ENCODE results near the gene ECSIT.

Gene ECSIT

DNA sequence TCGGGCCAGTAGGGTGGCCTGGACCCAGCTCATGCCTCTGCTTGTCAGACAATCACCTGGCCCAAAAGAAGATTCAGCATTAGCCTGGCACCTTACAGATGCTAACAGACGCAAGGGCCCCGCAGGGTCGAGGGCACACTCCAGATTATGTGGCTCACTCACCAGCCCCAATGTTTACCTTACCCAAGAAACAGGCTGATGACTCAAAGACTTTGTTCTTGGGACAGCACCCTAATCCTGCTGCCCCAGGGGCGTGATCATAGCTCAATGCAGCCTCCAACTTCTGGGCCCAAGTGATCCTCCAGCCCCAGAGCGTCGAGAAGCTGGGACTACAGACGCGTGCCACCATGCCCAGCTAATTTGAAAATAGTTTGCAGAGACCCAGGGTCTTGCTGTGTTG lies 9.8 kb downstream of the ECSIT start:
- Histone ChIP-seq H2AK5ac (ENCODE audit: low read length, severe bottlenecking) (no peak overlapping the region), H2BK120ac (ENCODE audit: low read depth, low read length) (no peak overlapping the region)
- 94% methylated on average over 9 of the region's 9 CpGs for WGBS

GRCh38 chr19:11513946-11514345 lies 15.0 kb downstream of the ECSIT start:
- 98% methylated on average over 20 of the region's 20 CpGs for WGBS
- Histone ChIP-seq H4K8ac (ENCODE audit: low read length) (no peak overlapping the region), H3K14ac (ENCODE audit: low read length in 2 of 2) (no peak overlapping the region), H3K4me1 (ENCODE audit: control insufficient read depth, insufficient read depth, low read depth, low read length) (peaks cover under 1% of the 10 kb centered on the region), H3K27ac (ENCODE audit: low read length, poor library complexity, severe bottlenecking) (no peak overlapping the region), H3K4ac (ENCODE audit: low read depth in 1 of 2, low read length in 2 of 2) (no peak overlapping the region), H3K27me3 (ENCODE audit: control insufficient read depth in 1 of 2, insufficient read depth in 1 of 2, low read length in 2 of 2) (no peaks in the 10 kb centered on the region), H3K23ac (ENCODE audit: low read length in 2 of 2) (no peak overlapping the region), H2BK12ac (ENCODE audit: low read length in 2 of 2) (no peak overlapping the region), H3K4me2 (ENCODE audit: low read length, poor library complexity, severe bottlenecking) (no peak overlapping the region), H3K79me1 (replicated peaks; ENCODE audit: low read length, poor library complexity, severe bottlenecking) (peaks cover 5% of the 10 kb centered on the region), H2BK15ac (ENCODE audit: low read depth, poor library complexity, severe bottlenecking) (no peak overlapping the region), H3K4me3 (ENCODE audit: insufficient read depth in 1 of 2, low read depth in 1 of 2, low read length in 2 of 2) (no peak overlapping the region), H3K18ac (ENCODE audit: low read depth in 1 of 2, low read length in 2 of 2) (no peak overlapping the region), H3K9ac (ENCODE audit: low read length) (no peak overlapping the region), H2AFZ (ENCODE audit: low read depth, low read length) (no peak overlapping the region), H4K91ac (ENCODE audit: low read length) (no peak overlapping the region), H2BK5ac (ENCODE audit: low read depth, low read length, poor library complexity, severe bottlenecking) (no peak overlapping the region), H3K36me3 (ENCODE audit: control insufficient read depth in 1 of 2, insufficient read depth in 2 of 2, low read depth in 1 of 2, low read length in 2 of 2) (peaks cover 25 to 37% of the 10 kb centered on the region in 2 experiments), H2AK5ac (ENCODE audit: low read length, severe bottlenecking) (no peak overlapping the region), H3K9me3 (ENCODE audit: control insufficient read depth, low read length) (no peaks in the 10 kb centered on the region), H2BK120ac (ENCODE audit: low read depth, low read length) (no peak overlapping the region)
- no peak for DNase-seq

More for the DNA sequence above, 9.8 kb downstream of the ECSIT start:
- no peak overlapping the region for H3K4me3 ChIP-seq (ENCODE audit: insufficient read depth in 1 of 2, low read depth in 1 of 2, low read length in 2 of 2)
- no peak overlapping the region for H2BK12ac ChIP-seq (ENCODE audit: low read length in 2 of 2)
- no peak overlapping the region for H3K14ac ChIP-seq (ENCODE audit: low read length in 2 of 2)
- H3K27ac ChIP-seq (ENCODE audit: low read length, poor library complexity, severe bottlenecking) = no peak overlapping the region
- no peak overlapping the region for H3K4me2 ChIP-seq (ENCODE audit: low read length, poor library complexity, severe bottlenecking)
- H3K79me1 ChIP-seq (replicated peaks; ENCODE audit: low read length, poor library complexity, severe bottlenecking) = peaks cover 26% of the 10 kb centered on the region
- H3K23ac ChIP-seq (ENCODE audit: low read length in 2 of 2) = no peak overlapping the region
- no peak overlapping the region for H4K91ac ChIP-seq (ENCODE audit: low read length)
- H3K36me3 ChIP-seq (ENCODE audit: control insufficient read depth in 1 of 2, insufficient read depth in 2 of 2, low read depth in 1 of 2, low read length in 2 of 2) = peaks cover 18 to 30% of the 10 kb centered on the region in 2 experiments
- H3K27me3 ChIP-seq (ENCODE audit: control insufficient read depth in 1 of 2, insufficient read depth in 1 of 2, low read length in 2 of 2) = no peaks in the 10 kb centered on the region
- H2BK5ac ChIP-seq (ENCODE audit: low read depth, low read length, poor library complexity, severe bottlenecking) = no peak overlapping the region
- H2AFZ ChIP-seq (ENCODE audit: low read depth, low read length) = no peak overlapping the region
- no peak for DNase-seq
- H3K18ac ChIP-seq (ENCODE audit: low read depth in 1 of 2, low read length in 2 of 2) = no peak overlapping the region
- H3K4me1 ChIP-seq (ENCODE audit: control insufficient read depth, insufficient read depth, low read depth, low read length) = peaks cover 4% of the 10 kb centered on the region
- H3K9me3 ChIP-seq (ENCODE audit: control insufficient read depth, low read length) = no peaks in the 10 kb centered on the region
- no peak overlapping the region for H4K8ac ChIP-seq (ENCODE audit: low read length)
- no peak overlapping the region for H3K4ac ChIP-seq (ENCODE audit: low read depth in 1 of 2, low read length in 2 of 2)
- no peak overlapping the region for H3K9ac ChIP-seq (ENCODE audit: low read length)
- H2BK15ac ChIP-seq (ENCODE audit: low read depth, poor library complexity, severe bottlenecking) = peak overlapping the region; percentile 48

DNA sequence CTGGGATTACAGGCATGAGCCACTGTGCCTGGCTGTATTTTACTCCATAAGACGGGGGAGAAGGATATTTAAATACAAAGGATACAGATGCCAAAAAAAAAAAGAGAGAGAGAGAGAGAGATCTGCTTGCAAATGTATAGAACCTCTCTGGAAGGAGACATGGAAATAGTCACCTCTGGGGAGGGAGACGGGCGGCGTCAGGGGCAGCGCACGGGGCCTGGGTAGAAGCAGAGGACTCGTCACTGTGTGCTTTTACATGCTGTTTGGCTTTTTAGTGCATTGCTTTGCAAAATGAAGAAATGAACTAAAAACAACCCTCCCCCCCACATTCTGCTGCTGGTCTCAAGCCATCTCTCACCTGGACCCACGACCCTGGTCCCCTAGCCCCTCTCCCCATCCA lies 18.5 kb downstream of the ECSIT start:
- H2BK15ac ChIP-seq (ENCODE audit: low read depth, poor library complexity, severe bottlenecking) = no peak overlapping the region
- H3K27ac ChIP-seq (ENCODE audit: low read length, poor library complexity, severe bottlenecking) = no peak overlapping the region
- DNase-seq = no peak
- peaks cover 5% of the 10 kb centered on the region for H3K4me1 ChIP-seq (ENCODE audit: control insufficient read depth, insufficient read depth, low read depth, low read length)
- no peaks in the 10 kb centered on the region for H3K9me3 ChIP-seq (ENCODE audit: control insufficient read depth, low read length)
- no peak overlapping the region for H4K8ac ChIP-seq (ENCODE audit: low read length)
- H4K91ac ChIP-seq (ENCODE audit: low read length) = no peak overlapping the region
- no peak overlapping the region for H3K14ac ChIP-seq (ENCODE audit: low read length in 2 of 2)
- no peak overlapping the region for H2BK5ac ChIP-seq (ENCODE audit: low read depth, low read length, poor library complexity, severe bottlenecking)
- H3K9ac ChIP-seq (ENCODE audit: low read length) = no peak overlapping the region
- no peak overlapping the region for H2AFZ ChIP-seq (ENCODE audit: low read depth, low read length)
- no peak overlapping the region for H3K23ac ChIP-seq (ENCODE audit: low read length in 2 of 2)
- H3K18ac ChIP-seq (ENCODE audit: low read depth in 1 of 2, low read length in 2 of 2) = no peak overlapping the region
- H3K79me1 ChIP-seq (replicated peaks; ENCODE audit: low read length, poor library complexity, severe bottlenecking) = peaks cover 2% of the 10 kb centered on the region
- 86% methylated on average over 3 of the region's 8 CpGs for WGBS
- H2BK12ac ChIP-seq (ENCODE audit: low read length in 2 of 2) = no peak overlapping the region
- H3K27me3 ChIP-seq (ENCODE audit: control insufficient read depth in 1 of 2, insufficient read depth in 1 of 2, low read length in 2 of 2) = no peaks in the 10 kb centered on the region
- H3K4me2 ChIP-seq (ENCODE audit: low read length, poor library complexity, severe bottlenecking) = no peak overlapping the region
- no peak overlapping the region for H2AK5ac ChIP-seq (ENCODE audit: low read length, severe bottlenecking)
- H3K36me3 ChIP-seq (ENCODE audit: control insufficient read depth in 1 of 2, insufficient read depth in 2 of 2, low read depth in 1 of 2, low read length in 2 of 2) = peaks cover 11 to 35% of the 10 kb centered on the region in 2 experiments
- H3K4me3 ChIP-seq (ENCODE audit: insufficient read depth in 1 of 2, low read depth in 1 of 2, low read length in 2 of 2) = no peak overlapping the region
- H2BK120ac ChIP-seq (ENCODE audit: low read depth, low read length) = no peak overlapping the region
- no peak overlapping the region for H3K4ac ChIP-seq (ENCODE audit: low read depth in 1 of 2, low read length in 2 of 2)

- WGBS = 96% methylated on average over 16 of the region's 18 CpGs
Observed at GRCh38 chr19:11507370-11508078, 21.4 kb downstream of the ECSIT start.

More at GRCh38 chr19:11507370-11508078, 21.4 kb downstream of the ECSIT start:
- Histone ChIP-seq H4K8ac (ENCODE audit: low read length) (no peak overlapping the region), H3K9me3 (ENCODE audit: control insufficient read depth, low read length) (no peaks in the 10 kb centered on the region), H3K4me3 (ENCODE audit: insufficient read depth in 1 of 2, low read depth in 1 of 2, low read length in 2 of 2) (no peak overlapping the region), H2BK120ac (ENCODE audit: low read depth, low read length) (no peak overlapping the region), H2BK5ac (ENCODE audit: low read depth, low read length, poor library complexity, severe bottlenecking) (no peak overlapping the region), H3K14ac (ENCODE audit: low read length in 2 of 2) (no peak overlapping the region), H3K4me2 (ENCODE audit: low read length, poor library complexity, severe bottlenecking) (no peak overlapping the region), H4K91ac (ENCODE audit: low read length) (no peak overlapping the region), H3K79me1 (replicated peaks; ENCODE audit: low read length, poor library complexity, severe bottlenecking) (peaks cover 13% of the 10 kb centered on the region), H2BK15ac (ENCODE audit: low read depth, poor library complexity, severe bottlenecking) (no peak overlapping the region), H3K4me1 (ENCODE audit: control insufficient read depth, insufficient read depth, low read depth, low read length) (peaks cover 9% of the 10 kb centered on the region), H2AFZ (ENCODE audit: low read depth, low read length) (no peak overlapping the region), H3K18ac (ENCODE audit: low read depth in 1 of 2, low read length in 2 of 2) (no peak overlapping the region), H3K27me3 (ENCODE audit: control insufficient read depth in 1 of 2, insufficient read depth in 1 of 2, low read length in 2 of 2) (no peaks in the 10 kb centered on the region), H2BK12ac (ENCODE audit: low read length in 2 of 2) (no peak overlapping the region), H3K23ac (ENCODE audit: low read length in 2 of 2) (no peak overlapping the region), H3K9ac (ENCODE audit: low read length) (no peak overlapping the region), H2AK5ac (ENCODE audit: low read length, severe bottlenecking) (no peak overlapping the region), H3K4ac (ENCODE audit: low read depth in 1 of 2, low read length in 2 of 2) (no peak overlapping the region), H3K27ac (ENCODE audit: low read length, poor library complexity, severe bottlenecking) (no peak overlapping the region), H3K36me3 (ENCODE audit: control insufficient read depth in 1 of 2, insufficient read depth in 2 of 2, low read depth in 1 of 2, low read length in 2 of 2) (peaks cover 6 to 20% of the 10 kb centered on the region in 2 experiments)
- DNase-seq = no peak

Data from mesenchymal stem cell (in vitro differentiated cells and primary cell).